ENCODE measurements around the gene ZNF710.

ZNF710 gene

GRCh38 chr15:90079619-90080457, 78.7 kb downstream of the ZNF710 start:
- no peak overlapping the region for H3K27ac ChIP-seq (ENCODE audit: low read depth, low read length)
- no peaks in the 10 kb centered on the region; the same call in 1 of the 2 replicates for H3K79me2 ChIP-seq (ENCODE audit: control insufficient read depth, low read length)
- H3K9me3 ChIP-seq (ENCODE audit: control insufficient read depth, insufficient read depth, low read length): no peaks in the 10 kb centered on the region
- H3F3A ChIP-seq (ENCODE audit: control insufficient read depth, insufficient read depth): peaks cover 16% of the 10 kb centered on the region
- no peaks in the 10 kb centered on the region for H3K9me2 ChIP-seq (replicated peaks; ENCODE audit: control insufficient read depth, low read length)
- no peak overlapping the region for H3K4me3 ChIP-seq (ENCODE audit: low read length)
- H3K36me3 ChIP-seq (ENCODE audit: control insufficient read depth, low read length): peaks cover 66% of the 10 kb centered on the region
- no peaks in the 10 kb centered on the region for H4K20me1 ChIP-seq (ENCODE audit: control insufficient read depth, insufficient read depth, low read depth, low read length)
- no peaks in the 10 kb centered on the region for H3K27me3 ChIP-seq (ENCODE audit: control insufficient read depth, low read length)
- TF ChIP-seq, protein P1, sequence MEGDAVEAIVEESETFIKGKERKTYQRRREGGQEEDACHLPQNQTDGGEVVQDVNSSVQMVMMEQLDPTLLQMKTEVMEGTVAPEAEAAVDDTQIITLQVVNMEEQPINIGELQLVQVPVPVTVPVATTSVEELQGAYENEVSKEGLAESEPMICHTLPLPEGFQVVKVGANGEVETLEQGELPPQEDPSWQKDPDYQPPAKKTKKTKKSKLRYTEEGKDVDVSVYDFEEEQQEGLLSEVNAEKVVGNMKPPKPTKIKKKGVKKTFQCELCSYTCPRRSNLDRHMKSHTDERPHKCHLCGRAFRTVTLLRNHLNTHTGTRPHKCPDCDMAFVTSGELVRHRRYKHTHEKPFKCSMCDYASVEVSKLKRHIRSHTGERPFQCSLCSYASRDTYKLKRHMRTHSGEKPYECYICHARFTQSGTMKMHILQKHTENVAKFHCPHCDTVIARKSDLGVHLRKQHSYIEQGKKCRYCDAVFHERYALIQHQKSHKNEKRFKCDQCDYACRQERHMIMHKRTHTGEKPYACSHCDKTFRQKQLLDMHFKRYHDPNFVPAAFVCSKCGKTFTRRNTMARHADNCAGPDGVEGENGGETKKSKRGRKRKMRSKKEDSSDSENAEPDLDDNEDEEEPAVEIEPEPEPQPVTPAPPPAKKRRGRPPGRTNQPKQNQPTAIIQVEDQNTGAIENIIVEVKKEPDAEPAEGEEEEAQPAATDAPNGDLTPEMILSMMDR (IDR thresholded peaks at IDR 0.05; ENCODE audit: low read depth, low read length, poor library complexity, severe bottlenecking): no peak
- TF ChIP-seq EZH2phosphoT487 (IDR thresholded peaks at IDR 0.05; ENCODE audit: borderline replicate concordance, low read length): no peak
- H3K4me1 ChIP-seq (ENCODE audit: control insufficient read depth, low read length): peaks cover 28% of the 10 kb centered on the region
- no peak overlapping the region for H3K4me2 ChIP-seq (ENCODE audit: low read length)

DNA sequence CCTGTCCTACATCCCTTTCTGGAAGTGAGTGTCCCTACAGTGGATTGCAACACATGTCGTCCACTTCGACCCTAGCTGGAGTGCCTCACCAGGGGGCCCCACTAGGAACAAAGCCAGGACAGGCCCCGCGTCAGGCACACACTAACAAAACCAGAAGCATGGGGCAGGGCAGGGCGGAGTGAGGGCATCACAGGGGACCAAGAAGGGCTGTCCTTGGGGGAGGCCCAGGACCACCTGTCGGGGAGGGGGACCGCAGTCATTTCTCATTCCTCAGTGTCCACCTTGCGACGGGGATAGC, 79.3 kb downstream of the ZNF710 start:
- H3K4me3 ChIP-seq (ENCODE audit: low read length): no peak overlapping the region
- no peaks in the 10 kb centered on the region for H3K9me2 ChIP-seq (replicated peaks; ENCODE audit: control insufficient read depth, low read length)
- H3K4me2 ChIP-seq (ENCODE audit: low read length): no peak overlapping the region
- H3K4me1 ChIP-seq (ENCODE audit: control insufficient read depth, low read length): peaks cover 34% of the 10 kb centered on the region
- no peaks in the 10 kb centered on the region for H3K9me3 ChIP-seq (ENCODE audit: control insufficient read depth, insufficient read depth, low read length)
- H3K79me2 ChIP-seq (ENCODE audit: control insufficient read depth, low read length): no peaks in the 10 kb centered on the region; the same call in 1 of the 2 replicates
- no peak overlapping the region for H3K27ac ChIP-seq (ENCODE audit: low read depth, low read length)
- H4K20me1 ChIP-seq (ENCODE audit: control insufficient read depth, insufficient read depth, low read depth, low read length): no peaks in the 10 kb centered on the region
- H3F3A ChIP-seq (ENCODE audit: control insufficient read depth, insufficient read depth): peaks cover 16% of the 10 kb centered on the region
- peaks cover 70% of the 10 kb centered on the region for H3K36me3 ChIP-seq (ENCODE audit: control insufficient read depth, low read length)
- no peaks in the 10 kb centered on the region for H3K27me3 ChIP-seq (ENCODE audit: control insufficient read depth, low read length)
- no peak for TF ChIP-seq EZH2phosphoT487 (IDR thresholded peaks at IDR 0.05; ENCODE audit: borderline replicate concordance, low read length)

GRCh38 chr15:90080818-90081393, 79.8 kb downstream of the ZNF710 start:
- TF ChIP-seq, protein P1 (IDR thresholded peaks at IDR 0.05; ENCODE audit: low read depth, low read length, poor library complexity, severe bottlenecking): no peak
- TF ChIP-seq EZH2phosphoT487 (IDR thresholded peaks at IDR 0.05; ENCODE audit: borderline replicate concordance, low read length): no peak
- Histone ChIP-seq H3K79me2 (ENCODE audit: control insufficient read depth, low read length) (no peaks in the 10 kb centered on the region; the same call in 1 of the 2 replicates), H3K9me2 (replicated peaks; ENCODE audit: control insufficient read depth, low read length) (no peaks in the 10 kb centered on the region), H3K4me3 (ENCODE audit: low read length) (no peak overlapping the region), H3K36me3 (ENCODE audit: control insufficient read depth, low read length) (peaks cover 73% of the 10 kb centered on the region), H3K27ac (ENCODE audit: low read depth, low read length) (no peak overlapping the region), H3K9me3 (ENCODE audit: control insufficient read depth, insufficient read depth, low read length) (no peaks in the 10 kb centered on the region), H3K4me1 (ENCODE audit: control insufficient read depth, low read length) (peaks cover 39% of the 10 kb centered on the region), H3F3A (ENCODE audit: control insufficient read depth, insufficient read depth) (peaks cover 16% of the 10 kb centered on the region), H3K4me2 (ENCODE audit: low read length) (no peak overlapping the region), H3K27me3 (ENCODE audit: control insufficient read depth, low read length) (no peaks in the 10 kb centered on the region), H4K20me1 (ENCODE audit: control insufficient read depth, insufficient read depth, low read depth, low read length) (no peaks in the 10 kb centered on the region)
